Stimulated activated CD4-positive, alpha-beta T cell treated with anti-CD3 and anti-CD28 coated beads, Interleukin-15, amount 100 ng/mL, for 24 hours (primary cell): ENCODE results near the gene IKZF4.
"Not testable (repeated sequence)": the region's sequence is repeated elsewhere in the genome, so short reads cannot be mapped to it uniquely, and the experiment has no call there.

Experiments used
- DNase-seq: peaks from one replicate; pipeline ENCODE4 v3.0.0-alpha.2; 2020

Gene IKZF4

DNA sequence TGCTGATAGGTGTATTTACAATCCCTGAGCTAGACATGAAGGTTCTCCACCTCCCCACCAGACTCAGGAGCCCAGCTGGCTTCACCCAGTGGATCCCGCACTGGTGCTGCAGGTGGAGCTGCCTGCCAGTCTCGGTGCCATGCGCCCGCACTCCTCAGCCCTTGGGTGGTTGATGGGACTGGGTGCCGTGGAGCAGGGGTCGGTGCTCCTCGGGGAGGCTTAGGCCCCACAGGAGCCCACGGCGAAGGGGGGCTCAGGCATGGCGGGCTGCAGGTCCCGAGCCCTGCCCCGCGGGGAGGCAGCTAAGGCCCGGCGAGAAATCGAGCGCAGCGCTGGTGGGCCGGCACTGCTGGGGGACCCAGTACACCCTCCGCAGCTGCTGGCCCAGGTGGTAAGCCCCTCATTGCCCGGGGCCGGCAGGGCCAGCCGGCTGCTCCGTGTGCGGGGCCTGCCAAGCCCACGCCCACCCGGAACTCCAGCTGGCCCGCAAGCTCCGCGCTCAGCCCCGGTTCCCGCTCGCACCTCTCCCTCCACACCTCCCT lies 20.8 kb upstream of the IKZF4 start:
- DNase-seq = not testable (repeated sequence)

DNA sequence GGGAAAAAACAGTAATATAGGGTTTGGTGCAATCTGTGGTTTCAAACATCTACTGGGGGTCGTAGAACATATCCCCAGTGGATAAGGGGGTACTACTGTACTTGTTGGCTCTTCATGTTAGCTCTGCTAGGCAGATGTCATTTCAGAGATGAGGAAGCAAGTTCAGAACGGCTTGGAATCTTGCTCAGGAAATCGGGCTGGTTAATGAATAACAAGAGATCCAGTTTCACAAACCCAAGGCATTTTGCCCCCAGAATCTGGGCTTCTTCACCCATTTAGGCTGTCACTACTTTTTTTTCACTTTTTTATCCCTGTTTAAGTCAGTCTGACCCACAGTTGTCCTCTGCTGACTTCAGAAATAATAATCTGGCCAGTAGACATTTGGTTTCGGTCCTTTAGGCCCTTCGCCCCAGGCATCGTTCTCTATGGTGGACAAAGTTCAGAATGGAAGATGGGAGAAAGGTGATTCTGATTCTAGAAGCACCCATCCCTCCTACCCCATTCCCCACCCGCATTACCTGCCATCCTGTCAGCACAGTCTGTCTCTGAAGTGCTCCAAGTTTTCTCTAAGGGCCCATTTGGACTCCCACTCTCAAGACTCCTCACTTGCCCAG lies 19.2 kb upstream of the IKZF4 start:
- no peak for DNase-seq

DNA sequence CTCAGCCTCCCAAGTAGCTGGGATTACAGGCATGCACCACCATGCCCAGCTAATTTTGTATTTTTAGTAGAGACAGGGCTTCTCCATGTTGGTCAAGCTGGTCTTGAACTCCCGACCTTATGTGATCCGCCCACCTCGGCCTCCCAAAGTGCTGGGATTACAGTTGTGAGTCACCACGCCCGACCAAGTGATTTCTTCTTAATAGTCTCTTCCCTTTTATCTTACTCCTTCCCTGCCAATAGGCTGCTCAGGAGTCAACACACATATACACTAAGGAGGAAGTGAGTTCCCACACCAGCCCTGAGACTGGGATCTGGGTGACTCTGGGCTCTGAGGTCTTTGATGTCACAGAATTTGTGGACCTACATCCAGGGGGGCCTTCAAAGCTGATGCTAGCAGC lies 17.5 kb upstream of the IKZF4 start:
- DNase-seq = not testable (repeated sequence)

DNA sequence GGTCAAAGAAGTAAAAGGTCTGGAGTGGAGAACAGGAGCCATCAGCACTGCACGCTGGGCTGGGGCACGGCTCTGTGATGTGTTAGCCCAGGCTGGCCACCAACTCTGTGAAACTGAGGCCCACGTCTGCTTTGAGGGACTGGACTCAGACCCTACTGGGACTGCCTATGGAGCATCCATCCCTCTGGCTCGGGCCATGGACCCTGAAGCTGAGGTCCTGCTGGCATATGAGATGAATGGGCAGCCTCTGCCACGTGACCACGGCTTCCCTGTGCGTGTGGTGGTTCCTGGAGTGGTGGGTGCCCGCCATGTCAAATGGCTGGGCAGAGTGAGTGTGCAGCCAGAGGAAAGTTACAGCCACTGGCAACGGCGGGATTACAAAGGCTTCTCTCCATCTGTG lies 16.6 kb upstream of the IKZF4 start:
- DNase-seq = no peak

DNA sequence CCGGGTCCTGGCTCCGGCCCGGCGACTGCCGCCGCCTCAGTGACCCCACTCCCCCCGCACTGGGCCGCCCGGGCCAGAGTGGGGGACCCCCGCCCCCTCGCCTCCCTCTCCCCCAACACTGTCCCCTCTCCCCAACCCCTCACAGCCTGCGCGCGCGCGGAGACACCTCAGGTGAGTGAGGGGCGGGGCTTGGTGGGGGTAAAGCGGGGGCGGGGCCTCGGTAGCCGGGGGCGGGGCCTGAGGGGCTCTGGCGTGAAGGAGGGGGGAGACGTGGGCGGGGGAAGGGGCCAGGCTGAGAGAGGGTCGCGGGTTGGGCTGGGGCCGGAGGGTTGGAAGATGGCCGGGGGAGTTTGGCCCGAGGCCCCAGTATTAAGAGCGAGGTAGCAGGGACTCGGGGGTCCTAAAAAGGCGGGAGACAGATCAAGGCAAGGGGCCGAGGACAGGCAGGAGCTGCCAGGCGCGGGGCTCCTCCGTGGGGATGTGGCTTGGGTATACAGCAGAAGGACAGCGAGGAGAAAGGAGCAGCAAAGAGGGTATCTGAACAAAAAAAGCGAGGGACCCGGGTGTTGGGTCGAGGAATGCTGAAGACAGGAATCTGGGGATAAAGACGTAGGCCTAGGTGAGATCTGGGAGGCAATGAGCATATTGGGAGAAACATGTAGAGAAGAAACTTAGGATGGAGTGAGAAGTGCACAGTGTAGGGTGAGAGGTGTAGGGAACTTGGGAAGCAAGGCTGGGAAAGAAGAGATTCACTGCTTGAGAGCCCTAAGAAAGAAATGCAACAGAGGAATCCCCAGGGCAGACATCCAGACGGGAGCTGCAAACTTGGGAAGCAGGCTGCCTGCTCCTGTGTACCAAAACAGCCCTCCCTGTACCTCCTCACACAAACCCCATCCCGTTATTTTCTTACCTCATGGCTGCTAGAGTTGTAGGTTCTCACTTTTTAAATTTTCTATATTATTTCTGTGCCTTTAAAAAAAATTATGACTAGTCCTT lies 13.0 kb upstream of the IKZF4 start:
- DNase-seq = peak; percentile 78

DNA sequence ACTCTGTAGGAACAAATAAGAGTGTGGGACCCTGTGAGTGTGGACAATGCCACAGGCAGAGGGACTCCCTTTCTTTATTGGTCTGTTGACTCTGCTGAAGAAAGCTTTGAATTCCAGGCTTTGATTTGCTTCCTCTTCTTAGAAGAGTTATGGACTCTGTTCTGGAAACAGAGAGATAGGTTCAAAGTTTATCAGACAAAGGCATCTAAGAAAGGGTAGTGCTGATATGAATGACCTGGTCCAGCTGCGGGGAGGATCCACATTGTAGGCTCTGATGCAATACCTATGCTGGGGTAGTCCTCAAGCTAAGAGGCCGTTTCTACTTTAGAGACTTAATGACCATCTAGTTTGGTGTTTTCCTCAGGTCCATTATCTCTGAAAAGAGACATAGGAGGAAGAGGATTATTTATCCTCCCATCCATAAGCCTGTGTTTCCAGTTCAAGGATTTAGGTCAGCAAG lies 10.7 kb upstream of the IKZF4 start:
- DNase-seq = no peak

DNA sequence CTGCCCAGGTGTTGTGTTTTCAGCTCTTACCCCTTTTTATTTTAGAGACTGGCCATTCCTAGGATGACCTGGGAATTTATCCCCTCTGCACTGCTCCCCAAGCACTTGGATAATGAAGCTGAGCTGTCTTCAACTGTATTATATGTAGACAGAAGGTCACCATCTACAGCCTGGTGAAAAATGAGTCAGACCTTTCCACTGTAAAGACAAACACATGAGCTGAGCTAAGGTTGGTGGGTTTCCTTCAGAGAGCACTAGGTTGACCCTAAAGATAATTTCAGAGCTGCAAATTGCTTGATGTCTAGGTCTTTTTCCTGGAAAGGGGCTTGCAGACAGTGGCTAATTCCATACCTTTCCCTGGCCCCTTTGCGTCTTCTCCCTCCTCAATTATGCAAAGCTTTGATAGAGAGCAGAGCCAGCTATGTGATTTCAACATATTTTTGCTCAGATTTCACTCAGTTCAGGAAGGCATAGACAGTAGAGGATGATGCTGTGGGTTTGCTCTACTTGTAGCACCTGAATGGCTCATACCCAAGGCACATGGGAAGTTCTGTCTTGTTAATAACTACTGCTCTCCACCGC lies 9.2 kb upstream of the IKZF4 start:
- DNase-seq = no peak

DNA sequence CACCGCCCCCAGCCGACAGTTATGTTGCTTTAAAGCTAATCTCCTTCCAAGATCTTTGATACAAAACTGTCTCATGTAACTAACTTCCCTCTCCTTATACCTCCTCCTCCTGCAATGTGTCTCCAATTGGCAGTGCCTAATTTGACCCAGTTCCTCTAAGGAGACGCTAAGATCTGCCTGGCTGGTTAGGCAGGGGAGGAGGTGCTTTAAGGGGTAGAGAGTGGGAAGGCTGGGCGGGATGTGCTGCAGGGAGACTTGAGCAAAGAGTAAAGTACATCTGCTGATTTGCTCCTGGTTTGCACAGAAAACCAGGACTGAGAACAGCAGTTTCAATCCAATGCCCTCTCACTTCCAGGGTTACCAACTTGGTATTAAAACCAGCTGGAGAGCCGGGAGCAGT lies 7.4 kb upstream of the IKZF4 start:
- no peak for DNase-seq

DNA sequence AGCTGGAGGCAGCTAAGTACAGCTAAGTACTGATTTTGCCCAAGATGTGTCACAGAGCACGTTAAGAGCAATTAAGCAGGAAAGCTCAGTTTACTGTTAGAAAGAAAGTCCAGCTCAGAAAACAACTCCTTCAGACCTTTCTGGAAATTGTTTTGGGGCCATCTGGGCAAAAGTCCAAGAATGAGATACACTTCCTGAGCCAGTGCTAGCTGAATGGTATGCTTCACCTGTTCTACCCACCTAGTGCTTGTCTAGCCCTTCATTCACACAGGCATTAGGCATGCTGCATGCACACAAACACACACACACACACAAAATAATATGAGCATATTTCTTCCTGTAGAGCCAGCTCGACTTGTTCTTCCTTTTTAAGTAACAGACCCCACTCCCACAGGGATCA lies 6.6 kb upstream of the IKZF4 start:
- DNase-seq = no peak

DNA sequence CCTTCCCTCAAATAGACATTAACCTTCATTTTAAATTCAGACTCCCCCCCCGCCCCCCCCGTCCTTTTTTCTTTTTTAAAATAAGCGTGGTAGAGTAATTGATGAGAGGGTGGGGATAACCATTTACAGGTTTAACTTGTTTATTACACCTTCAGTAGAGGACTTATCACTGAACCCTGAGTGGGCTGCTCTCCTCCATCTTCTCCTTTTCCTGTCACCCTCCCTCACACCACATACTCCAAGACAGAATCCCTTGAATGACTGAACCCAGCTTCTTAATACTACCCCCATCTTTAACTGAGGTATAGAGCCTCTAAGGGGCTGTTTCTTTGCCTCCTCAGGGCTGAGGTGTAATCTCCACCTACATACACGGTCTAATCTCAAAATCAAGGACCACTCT lies 3.7 kb upstream of the IKZF4 start:
- DNase-seq = no peak

DNA sequence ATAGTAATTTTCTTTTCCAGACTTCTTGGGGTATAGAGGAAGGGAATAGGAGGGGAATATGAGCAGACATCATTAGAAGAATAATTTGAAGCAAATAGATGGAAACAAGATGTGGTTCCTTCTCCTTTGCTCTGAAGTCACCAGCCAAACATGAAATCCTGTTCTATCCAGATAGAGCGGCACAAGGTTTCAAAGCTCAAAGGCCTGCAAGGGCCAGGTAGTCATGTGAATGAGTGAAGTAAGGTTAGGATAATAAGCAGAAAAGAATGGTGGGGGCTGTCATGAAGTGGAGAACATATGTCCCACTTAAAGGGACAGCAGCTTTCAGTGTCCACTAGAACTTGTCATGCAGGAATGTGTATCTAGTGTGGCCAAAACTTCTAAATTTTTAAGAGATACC lies 2.5 kb upstream of the IKZF4 start:
- no peak for DNase-seq

DNA sequence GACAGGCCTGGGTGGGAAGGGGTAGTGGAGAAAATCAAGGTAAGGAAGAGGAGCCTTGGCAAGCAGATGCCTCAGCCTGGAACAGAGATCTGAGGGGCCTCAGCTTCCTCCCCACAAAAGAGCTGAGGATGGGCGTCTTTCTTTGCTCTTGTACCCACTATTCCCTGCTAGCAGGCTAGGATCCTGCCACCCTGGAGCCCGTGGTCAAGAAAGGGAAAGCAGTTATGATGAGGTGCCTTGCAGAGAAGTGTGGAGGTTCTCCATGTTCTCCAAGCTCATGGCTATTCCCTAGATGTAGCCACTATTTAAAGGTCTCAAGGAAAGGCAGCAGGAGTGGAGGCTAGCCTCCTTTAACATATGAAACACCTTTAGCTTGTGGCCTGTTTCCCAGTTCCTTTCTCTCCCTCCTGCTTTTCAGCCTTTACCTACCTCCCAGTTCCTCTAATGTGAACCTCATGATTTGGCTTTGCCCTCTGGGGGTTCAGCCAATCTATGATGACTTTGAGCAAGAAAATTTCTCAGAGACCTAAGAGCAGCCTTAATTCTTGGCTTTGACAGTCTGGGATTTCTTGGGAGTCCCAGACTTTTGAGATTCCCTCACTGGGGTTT lies 1.1 kb downstream of the IKZF4 start:
- peak; percentile 14 for DNase-seq

DNA sequence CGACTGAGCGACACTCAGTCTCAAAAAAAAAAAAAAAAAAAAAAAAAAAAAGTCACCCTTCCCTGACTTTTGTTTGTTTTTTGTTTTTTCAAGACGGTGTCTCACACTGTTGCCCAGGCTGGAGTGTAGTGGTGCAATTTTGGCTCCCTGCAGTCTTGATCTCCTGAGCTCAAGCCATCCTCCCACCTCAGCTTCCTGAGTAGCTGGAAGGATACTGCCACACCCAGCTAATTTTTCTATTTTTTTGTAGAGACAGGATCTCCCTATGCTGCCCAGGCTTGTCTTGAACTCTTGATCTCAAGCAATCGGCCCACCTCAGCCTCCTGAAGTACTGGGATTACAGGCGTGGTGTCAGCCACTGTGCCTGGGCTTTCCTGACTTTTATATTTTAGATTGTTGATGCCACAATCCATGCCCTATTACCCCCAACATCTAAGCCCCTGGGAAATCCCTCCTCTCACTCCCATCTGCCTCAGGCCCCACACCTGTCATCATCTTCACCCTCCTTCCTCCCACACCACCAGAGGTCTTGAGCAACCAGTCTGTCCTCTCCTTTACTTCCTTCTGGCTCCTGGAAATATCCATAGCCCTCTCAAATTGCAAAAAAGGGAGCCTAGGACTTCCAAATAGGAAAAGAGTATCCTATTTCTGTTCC lies 7.8 kb downstream of the IKZF4 start:
- DNase-seq = no peak

DNA sequence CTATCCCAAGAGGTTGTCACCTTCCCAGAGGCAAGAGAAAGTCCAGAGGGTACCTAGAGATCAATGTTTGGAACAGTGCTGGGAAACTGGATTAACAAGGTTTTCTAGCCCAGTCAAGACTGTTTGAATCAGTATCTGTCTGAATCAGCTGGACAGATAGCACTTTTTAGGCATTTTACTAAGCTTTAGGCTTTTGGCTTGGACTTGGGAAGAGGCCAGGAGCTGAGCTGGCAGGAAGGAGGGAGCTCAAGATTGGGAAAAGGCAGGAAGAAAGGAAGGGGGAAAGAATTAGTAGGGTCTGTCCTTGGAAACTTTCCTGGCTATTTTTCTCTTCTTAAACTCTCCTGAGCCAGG lies 8.3 kb downstream of the IKZF4 start:
- no peak for DNase-seq

DNA sequence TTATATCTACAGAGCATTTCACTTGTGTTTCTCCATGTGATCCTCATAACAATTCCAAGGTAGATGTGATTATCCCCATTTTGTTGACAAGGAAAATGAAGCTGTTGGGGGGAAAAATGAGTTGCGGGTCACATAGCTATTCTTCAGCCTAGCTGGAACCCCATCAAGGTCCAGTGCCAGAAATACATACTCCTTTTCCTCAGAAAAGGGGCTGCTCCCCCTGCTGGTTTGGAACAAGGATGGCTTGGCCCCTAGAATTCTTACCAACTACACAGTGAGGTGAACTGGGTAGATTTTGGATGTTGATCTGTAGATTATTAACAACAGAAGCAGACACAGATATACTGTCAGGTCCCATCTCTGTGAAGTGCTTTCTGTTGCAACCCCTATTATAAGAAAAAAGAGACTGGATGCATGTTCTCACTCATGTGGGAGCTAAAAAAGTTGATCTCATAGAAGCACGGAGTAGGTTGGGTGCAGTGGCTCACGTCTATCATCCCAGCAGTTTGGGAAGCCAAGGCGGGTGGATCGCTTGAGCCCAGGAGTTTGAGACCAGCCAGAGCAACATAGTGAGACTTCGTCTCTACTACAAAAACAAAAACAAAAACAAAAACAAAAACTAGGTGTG lies 8.9 kb downstream of the IKZF4 start:
- peak; percentile 52 for DNase-seq

DNA sequence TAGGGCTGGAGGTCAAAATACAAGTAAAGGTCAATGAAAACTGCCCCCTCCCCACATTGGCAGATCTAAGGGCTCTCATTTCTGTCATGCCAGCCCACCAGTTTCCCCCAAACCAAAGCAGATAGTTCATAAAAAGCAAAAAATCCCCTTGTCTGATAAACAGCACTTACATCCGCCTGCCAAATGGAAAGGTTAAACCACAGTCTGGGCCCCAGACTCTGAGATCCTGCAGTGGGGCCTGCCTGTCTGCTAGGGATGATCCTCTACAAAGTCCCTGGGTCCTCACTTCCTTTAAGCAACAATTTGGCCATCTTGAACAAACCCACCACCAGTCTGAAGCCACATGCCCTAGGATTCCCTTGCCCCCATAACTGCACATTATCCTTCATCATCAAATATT lies 11.1 kb downstream of the IKZF4 start:
- DNase-seq = peak; percentile 39

DNA sequence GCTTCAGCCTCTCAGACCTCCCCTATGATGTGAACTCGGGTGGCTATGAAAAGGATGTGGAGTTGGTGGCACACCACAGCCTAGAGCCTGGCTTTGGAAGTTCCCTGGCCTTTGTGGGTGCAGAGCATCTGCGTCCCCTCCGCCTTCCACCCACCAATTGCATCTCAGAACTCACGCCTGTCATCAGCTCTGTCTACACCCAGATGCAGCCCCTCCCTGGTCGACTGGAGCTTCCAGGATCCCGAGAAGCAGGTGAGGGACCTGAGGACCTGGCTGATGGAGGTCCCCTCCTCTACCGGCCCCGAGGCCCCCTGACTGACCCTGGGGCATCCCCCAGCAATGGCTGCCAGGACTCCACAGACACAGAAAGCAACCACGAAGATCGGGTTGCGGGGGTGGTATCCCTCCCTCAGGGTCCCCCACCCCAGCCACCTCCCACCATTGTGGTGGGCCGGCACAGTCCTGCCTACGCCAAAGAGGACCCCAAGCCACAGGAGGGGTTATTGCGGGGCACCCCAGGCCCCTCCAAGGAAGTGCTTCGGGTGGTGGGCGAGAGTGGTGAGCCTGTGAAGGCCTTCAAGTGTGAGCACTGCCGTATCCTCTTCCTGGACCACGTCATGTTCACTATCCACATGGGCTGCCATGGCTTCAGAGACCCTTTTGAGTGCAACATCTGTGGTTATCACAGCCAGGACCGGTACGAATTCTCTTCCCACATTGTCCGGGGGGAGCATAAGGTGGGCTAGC lies 13.9 kb downstream of the IKZF4 start:
- peak; percentile 26 for DNase-seq

DNA sequence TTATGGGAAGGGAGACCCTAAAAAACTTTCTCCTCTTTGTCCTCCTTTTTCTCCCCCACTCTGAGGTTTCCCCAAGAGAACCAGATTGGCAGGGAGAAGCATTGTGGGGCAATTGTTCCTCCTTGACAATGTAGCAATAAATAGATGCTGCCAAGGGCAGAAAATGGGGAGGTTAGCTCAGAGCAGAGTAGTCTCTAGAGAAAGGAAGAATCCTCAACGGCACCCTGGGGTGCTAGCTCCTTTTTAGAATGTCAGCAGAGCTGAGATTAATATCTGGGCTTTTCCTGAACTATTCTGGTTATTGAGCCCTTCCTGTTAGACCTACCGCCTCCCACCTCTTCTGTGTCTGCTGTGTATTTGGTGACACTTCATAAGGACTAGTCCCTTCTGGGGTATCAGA lies 16.3 kb downstream of the IKZF4 start:
- no peak for DNase-seq

DNA sequence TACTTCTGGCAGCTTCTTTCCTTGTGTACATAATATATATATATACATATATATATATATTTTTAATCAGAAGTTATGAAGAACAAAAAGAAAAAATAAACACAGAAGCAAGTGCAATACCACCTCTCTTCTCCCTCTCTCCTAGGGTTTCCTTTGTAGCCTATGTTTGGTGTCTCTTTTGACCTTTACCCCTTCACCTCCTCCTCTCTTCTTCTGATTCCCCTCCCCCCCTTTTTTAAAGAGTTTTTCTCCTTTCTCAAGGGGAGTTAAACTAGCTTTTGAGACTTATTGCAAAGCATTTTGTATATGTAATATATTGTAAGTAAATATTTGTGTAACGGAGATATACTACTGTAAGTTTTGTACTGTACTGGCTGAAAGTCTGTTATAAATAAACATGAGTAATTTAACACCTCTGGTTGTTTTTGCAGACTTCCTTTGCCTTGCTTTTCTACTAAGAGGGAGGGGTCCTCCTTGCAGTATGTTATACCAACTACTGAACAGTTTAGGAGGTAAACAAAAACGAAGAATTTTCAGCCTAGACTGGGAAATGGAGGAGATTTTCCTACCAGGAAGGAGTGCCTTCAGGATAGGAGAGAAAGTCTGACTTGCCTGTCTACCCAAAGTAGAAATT lies 17.3 kb downstream of the IKZF4 start:
- DNase-seq = no peak

DNA sequence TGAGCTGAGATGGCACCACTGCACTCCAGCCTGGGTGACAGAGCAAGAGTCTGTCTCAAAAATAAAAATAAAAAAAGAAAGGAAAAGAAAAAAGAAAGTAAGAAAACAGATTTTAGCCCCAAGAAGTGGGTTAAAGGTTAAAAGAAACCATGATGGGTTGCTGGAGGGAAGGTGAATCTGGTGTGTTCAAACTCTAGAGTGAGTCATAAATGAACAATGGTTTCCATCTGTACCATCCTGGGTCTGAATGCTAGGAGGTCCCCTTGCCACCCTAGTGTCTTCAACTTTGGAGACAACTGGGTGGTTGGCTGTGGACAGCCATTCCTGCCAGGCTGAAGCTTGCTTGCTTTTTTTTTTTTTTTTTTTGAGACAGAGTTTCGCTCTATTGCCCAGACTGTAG lies 19.3 kb downstream of the IKZF4 start:
- peak; percentile 46 for DNase-seq

DNA sequence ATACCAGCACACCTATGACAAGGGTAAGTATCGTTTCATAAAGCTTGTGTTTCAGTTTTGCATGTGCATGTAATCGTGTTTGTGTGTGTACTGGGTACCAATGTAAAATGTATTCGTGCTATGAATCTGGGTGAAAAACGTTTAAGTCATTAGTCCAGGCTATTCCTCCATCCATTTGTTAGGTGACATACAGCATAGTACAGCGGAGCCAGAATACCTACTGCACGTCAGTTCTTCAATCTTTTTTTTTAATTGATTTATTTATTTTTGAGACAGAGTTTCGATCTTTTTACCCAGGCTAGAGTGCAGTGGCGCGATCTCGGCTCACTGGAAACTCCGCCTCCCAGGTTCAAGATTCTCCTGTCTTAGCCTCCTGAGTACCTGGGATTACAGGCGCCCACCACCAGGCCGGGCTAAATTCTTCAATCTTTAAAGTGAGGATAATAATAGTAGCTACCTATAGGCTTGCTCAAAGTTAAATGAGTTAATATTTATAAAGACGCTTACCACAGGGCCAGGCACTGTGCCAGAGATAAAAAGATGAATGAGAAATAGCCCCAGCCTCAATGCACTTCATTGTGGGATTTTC lies 20.2 kb downstream of the IKZF4 start:
- peak; percentile 17 for DNase-seq
